ENCODE data around the gene CEP72.

DNA sequence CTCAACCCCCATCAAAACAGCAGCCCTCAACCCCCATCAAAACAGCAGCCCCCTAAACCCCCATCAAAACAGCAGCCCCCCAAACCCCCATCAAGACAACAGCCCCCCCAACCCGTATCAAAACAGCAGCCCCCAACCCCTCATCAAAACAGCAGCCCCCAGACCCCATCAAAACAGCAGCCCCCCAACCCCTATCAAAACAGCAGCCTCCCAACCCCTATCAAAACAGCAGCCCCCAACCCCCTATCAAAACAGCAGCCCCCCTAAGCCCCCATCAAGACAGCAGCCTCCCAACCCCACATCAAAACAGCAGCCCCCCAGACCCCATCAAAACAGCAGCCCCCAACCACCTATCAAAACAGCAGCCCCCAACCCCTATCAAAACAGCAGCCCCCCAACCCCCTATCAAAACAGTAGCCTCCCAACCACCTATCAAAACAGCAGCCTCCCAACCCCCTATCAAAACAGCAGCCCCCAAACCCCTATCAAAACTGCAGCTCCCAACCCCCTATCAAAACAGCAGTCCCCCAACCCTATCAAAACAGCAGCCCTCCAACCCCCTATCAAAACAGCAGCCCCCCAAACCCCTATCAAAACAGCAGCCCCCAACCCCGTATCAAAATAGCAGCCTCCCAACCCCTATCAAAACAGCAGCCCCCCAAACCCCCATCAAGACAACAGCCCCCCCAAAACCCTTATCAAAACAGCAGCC is 79.8 kb downstream of the CEP72 start:
- TF ChIP-seq, protein P1, sequence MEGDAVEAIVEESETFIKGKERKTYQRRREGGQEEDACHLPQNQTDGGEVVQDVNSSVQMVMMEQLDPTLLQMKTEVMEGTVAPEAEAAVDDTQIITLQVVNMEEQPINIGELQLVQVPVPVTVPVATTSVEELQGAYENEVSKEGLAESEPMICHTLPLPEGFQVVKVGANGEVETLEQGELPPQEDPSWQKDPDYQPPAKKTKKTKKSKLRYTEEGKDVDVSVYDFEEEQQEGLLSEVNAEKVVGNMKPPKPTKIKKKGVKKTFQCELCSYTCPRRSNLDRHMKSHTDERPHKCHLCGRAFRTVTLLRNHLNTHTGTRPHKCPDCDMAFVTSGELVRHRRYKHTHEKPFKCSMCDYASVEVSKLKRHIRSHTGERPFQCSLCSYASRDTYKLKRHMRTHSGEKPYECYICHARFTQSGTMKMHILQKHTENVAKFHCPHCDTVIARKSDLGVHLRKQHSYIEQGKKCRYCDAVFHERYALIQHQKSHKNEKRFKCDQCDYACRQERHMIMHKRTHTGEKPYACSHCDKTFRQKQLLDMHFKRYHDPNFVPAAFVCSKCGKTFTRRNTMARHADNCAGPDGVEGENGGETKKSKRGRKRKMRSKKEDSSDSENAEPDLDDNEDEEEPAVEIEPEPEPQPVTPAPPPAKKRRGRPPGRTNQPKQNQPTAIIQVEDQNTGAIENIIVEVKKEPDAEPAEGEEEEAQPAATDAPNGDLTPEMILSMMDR (IDR thresholded peaks at IDR 0.05; ENCODE audit: low read length): no peak
- TF ChIP-seq EZH2 (IDR thresholded peaks at IDR 0.05; ENCODE audit: borderline replicate concordance, low read length): no peak
